Globus pallidus (tissue), 1 donor: ENCODE results near the gene GRIN1.

Experiments used
- DNase-seq: peaks from one replicate; pipeline ENCODE4 v3.0.0-alpha.2; 2015; ENCODE audit warnings: low spot score

GRIN1 gene

DNA sequence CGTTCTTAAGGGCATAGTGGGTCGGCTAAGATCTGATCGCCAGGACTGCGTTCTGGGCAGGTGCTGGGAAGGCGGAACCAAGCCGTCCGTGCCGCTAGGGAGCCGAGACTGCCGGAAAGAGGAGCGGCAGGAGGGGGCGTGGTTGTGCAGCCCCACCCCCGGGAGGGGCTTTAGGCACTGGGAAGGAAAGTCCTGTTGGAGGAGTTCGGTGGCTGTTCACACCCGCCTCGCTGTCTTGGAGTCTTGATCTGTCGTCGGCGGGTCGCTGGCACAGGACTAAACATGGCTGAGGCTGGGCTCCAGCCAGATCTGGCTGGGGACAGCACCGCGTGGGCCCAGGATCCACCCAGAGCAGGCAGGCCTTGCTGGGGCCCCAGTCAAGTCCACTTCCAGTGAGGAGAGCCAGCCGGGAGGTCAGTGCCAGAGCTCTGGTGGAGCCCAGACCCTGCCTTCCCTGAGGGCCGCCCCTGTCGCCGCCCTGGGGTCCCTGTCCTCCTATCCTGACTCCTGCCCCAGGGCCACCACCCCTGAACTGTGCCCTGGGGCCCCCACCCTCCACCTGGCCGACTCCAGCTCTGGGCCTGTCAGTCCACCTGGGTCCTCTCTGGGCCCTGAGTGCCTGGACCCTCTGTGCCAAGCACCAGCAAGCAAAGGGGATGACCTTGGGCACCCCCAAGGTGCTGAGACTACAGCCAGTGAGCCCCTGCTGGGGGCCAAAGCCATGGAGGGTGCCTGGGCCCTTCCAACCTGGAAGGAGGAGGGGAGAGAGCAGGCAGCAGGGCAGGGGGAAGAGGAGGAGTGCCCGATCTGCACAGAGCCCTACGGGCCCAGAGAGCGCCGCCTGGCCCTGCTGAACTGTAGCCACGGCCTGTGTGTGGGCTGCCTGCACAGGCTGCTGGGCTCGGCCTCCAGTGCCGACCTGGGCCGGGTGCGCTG, 78.6 kb downstream of the GRIN1 start:
- DNase-seq: no peak

DNA sequence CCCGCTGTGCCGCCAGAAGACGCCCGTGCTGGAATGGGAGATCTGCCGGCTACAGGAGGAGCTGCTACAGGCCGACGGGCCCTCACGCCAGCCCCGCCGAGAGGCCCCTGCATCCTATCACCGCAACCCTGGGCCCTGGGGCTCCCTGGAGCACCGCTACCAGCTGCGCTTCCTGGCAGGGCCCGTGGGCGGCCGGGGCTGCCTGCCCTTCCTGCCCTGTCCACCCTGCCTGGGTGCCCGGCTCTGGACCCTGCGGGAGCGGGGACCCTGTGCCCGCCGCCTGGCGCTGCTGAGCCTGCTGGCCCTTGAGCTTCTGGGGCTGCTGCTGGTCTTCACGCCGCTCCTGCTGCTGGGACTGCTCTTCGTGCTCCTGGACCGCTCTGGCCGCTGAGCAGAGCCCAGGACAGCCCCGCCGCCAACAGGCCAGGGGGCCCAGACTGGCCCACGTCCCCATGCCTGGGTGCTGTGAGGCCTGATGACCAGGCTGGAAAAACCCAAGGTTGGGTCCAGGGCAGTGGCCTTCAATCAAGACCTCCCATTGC, 79.3 kb downstream of the GRIN1 start:
- no peak for DNase-seq
